C4-2B (cell line): ENCODE data around the gene C6orf15.

ENCODE experiments used
- H3K27ac ChIP-seq: fragments of 450-650 bp; 2 replicates; pipeline ENCODE4 v1.5.1; 2017
- CTCF ChIP-seq: fragments of 450-650 bp; conservative IDR thresholded peaks from 2 replicates; pipeline ENCODE4 v1.5.1; 2017; ENCODE audit warnings: mild to moderate bottlenecking
- ZFX ChIP-seq: fragments of 450-650 bp; IDR thresholded peaks from 2 replicates; pipeline ENCODE4 v1.6.1; 2017

The C6orf15 gene

GRCh38 chr6:31112478-31112877, at the start of gene C6orf15:
Gene C6orf15, minus strand, starts transcription at chr6:31112575. Its CDS starts 20 bp downstream, at chr6:31112555.
- H3K27ac ChIP-seq = no peak within 1 kb of the TSS
- no peak for TF ChIP-seq ZFX

GRCh38 chr6:31161216-31162126, 49.1 kb upstream of the C6orf15 start:
- H3K27ac ChIP-seq = no peak overlapping the region

GRCh38 chr6:31158863-31159855, 46.8 kb upstream of the C6orf15 start:
- TF ChIP-seq ZFX = no peak
- no peak for TF ChIP-seq CTCF
- peak overlapping the region; percentile 78 for H3K27ac ChIP-seq

More at GRCh38 chr6:31161216-31162126, 49.1 kb upstream of the C6orf15 start:
- TF ChIP-seq ZFX (no peak), CTCF (no peak)

GRCh38 chr6:31158140-31158862, 45.9 kb upstream of the C6orf15 start, which contains the start of gene TCF19:
Gene TCF19, plus strand, starts transcription at chr6:31158589. Its CDS starts 881 bp downstream, at chr6:31159470.
- TF ChIP-seq CTCF (no peak), ZFX (peak; percentile 25; the same call in 1 of the 2 replicates)
- peak within 1 kb of the TSS; percentile 78 for H3K27ac ChIP-seq

- no peak for TF ChIP-seq CTCF
- no peak for TF ChIP-seq ZFX
Measured at GRCh38 chr6:31157513-31158139, 45.3 kb upstream of the C6orf15 start, which contains the start of gene CCHCR1. Gene CCHCR1, minus strand, starts transcription at chr6:31157802. Its CDS starts 202 bp downstream, at chr6:31157600.

GRCh38 chr6:31156641-31157040, 44.3 kb upstream of the C6orf15 start:
- no peak overlapping the region for H3K27ac ChIP-seq

More at GRCh38 chr6:31157513-31158139, 45.3 kb upstream of the C6orf15 start, which contains the start of gene CCHCR1:
- peak within 1 kb of the TSS; percentile 78 for H3K27ac ChIP-seq

GRCh38 chr6:31154436-31154835, 42.1 kb upstream of the C6orf15 start:
- TF ChIP-seq CTCF = no peak
- TF ChIP-seq ZFX = no peak
- H3K27ac ChIP-seq = no peak overlapping the region

More at GRCh38 chr6:31156641-31157040, 44.3 kb upstream of the C6orf15 start:
- TF ChIP-seq ZFX = no peak
